Stimulated activated CD8-positive, alpha-beta memory T cell treated with anti-CD3 and anti-CD28 coated beads, Interleukin-7, amount 100 ng/mL, for 24 hours (primary cell): ENCODE results near the gene NMNAT2.
A peak's percentile ranks its signal among the peaks of the same experiment; 100 is the strongest.

Source experiments
- DNase-seq: peaks from one replicate; pipeline ENCODE4 v3.0.0-alpha.2; 2020; ENCODE audit warnings: low read depth

NMNAT2 gene

DNA sequence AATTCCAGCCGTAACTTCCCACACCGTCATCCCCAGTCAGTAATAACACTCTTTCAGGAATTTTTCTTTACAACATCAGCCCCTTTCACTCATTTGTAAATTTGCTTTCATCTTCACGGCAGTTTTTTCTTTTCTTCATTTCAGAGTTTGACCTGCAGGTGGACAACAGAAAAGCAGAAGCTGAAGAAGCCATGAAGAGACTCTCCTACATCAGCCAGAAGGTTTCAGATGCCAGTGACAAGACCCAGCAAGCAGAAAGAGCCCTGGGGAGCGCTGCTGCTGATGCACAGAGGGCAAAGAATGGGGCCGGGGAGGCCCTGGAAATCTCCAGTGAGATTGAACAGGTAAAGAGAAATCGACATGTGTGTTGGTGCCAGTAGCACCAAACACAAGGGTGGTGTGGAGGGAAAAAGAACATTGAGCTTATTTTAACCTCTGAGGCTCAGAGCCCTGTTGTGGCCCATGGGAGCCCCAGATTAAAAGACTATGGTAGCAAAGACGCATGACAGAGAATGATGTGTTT, 178.9 kb downstream of the NMNAT2 start:
- no peak for DNase-seq

- DNase-seq: no peak
These were observed 180.1 kb downstream of the NMNAT2 start for GRCh38 chr1:183238071-183238470.

GRCh38 chr1:183237046-183237445, 181.1 kb downstream of the NMNAT2 start:
- no peak for DNase-seq

GRCh38 chr1:183236158-183236725, 181.9 kb downstream of the NMNAT2 start:
- DNase-seq: no peak

GRCh38 chr1:183235503-183235902, 182.7 kb downstream of the NMNAT2 start:
- no peak for DNase-seq

DNA sequence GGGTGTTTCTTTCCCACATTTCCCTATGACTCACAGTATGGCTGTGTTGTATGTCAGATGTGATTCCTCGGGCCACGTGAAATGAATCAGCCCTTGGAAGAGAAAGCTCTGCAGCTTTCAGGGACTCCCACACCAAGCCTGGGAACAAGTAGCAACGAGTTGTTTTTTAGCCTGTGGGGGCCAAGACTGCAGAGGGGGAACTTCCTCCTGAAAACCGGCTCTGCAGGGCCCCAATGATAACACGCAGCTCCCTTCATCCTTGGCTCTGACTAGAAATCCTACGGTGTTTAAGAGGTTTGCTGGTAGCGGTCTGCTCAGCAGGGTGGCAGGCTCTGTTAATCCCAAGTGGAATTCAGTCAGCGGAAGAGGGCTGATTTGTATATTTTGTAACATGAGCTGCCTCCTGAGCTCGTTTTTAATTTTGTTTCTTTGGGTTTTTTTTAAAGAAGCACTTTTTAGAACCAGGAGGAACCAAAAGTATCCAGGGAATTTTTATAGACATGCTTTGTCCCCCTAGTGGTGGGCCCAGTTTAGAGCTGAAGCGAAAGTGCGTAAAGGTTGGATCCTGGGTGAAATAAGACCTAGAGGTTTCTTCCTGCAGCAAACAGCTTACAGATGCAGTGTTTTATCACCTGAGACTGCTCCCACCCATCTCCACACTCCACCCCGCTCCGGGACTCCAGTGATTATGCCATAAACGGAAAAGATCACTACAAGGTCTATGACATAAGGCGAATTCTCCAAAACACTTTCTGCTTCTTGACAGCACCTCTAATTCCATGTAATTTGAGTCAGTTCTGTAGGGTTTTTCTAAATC, 183.3 kb downstream of the NMNAT2 start:
- DNase-seq: no peak

DNA sequence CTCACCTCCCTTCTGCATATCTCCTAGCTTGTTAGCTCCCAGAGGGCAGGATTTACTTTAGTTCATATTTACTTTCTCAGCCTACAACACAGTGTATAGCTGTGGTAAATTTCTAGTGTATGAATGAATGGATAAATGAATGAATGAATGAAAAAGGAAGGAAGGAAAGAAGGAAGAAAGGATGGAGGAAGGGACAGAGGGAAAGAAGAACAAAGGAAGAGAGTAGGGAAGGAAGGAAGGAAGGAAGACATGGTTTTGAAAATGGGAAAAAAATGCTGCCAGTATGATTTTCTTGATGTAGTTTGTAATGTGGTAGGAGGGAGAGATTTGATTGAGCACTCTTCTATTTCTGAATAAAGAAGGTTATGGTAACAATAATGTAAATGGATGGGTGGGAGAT, 185.1 kb downstream of the NMNAT2 start:
- DNase-seq: no peak

GRCh38 chr1:183231545-183231944, 186.6 kb downstream of the NMNAT2 start:
- DNase-seq: no peak

DNA sequence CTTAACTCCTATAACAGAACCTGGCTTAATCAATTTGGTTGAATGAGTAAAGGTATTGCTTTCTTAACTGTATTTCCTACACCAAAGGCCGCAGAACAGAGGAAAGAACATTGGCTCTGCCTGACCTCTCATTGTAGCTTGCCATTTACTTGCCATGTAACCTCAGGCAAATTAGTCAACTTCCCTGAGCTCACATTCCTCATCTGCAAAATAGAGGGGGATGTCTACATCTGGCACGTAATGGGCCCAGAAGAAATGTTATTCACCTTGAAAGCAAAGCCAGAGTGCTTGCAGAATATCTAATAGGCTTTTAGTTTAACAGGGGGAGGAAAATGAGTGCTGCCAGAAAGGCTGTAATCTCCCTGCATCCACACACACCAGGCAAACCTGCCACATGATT, 187.8 kb downstream of the NMNAT2 start:
- DNase-seq: no peak

DNA sequence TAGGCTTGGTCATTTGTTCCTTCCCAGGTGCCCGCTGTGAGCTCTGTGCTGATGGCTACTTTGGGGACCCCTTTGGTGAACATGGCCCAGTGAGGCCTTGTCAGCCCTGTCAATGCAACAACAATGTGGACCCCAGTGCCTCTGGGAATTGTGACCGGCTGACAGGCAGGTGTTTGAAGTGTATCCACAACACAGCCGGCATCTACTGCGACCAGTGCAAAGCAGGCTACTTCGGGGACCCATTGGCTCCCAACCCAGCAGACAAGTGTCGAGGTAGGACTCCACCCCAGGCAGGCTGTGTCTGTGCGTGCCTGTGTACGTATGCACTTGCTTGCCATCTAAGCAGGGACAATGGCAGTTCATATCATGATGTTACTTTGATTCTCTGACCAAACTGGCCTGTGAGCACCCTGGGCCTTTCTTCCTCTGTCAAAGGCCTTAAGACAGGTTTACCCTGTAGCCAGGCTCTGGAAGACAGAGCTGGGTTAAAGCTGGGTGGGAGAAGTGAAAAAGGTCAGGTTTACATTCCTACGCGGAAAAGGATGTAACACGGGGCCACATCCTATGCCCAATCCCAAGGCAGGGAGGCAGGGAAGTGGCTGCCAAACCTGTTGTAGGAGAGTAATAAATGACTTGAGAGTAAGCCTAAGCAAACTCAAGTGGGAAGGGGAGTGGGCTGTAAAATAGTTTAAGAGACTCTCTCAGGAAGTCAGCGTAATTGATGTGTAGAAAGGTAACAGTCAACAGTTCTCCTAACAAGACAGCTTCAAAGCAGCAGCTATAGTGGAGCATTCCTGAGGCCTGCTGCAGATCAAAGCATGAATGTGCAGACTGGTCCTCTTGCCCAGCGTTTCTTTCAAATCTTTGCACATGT, 189.6 kb downstream of the NMNAT2 start:
- no peak for DNase-seq

DNA sequence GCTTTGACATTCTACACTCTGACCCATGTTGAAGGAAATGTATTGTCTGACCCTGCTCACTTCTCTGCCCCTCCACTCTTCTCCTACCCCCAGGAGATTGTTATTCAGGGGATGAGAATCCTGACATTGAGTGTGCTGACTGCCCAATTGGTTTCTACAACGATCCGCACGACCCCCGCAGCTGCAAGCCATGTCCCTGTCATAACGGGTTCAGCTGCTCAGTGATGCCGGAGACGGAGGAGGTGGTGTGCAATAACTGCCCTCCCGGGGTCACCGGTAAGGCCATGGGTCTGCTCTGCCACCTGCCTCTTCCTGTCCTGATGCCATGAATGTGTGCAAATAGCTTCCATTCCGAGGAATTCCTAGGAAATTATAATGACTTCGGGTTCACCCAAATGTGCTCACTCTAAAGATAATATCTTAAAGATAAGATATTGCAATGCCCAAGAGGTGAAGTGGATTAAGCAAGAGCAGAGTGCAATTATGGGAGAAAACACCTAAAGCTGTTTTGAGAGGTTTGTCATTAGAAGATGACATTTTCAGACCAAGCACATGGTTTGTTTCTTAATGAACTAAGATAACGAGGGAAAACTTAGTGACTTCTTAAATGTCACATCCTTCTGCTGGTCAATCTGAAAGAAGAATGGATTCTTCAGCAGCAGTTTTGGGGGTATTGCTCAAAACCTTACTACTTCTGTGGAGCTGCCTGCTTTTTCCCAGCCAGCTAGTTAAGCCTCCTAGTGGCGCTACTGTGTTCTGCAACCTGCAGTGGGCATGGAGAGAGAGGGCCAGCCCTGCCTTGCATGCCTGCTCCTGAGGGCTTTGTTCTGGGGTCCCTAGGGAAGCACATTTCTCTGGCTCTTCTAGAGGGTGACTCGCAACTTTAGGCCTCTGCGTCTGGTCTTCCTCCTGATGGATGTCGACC, 190.5 kb downstream of the NMNAT2 start:
- peak; percentile 6 for DNase-seq

DNA sequence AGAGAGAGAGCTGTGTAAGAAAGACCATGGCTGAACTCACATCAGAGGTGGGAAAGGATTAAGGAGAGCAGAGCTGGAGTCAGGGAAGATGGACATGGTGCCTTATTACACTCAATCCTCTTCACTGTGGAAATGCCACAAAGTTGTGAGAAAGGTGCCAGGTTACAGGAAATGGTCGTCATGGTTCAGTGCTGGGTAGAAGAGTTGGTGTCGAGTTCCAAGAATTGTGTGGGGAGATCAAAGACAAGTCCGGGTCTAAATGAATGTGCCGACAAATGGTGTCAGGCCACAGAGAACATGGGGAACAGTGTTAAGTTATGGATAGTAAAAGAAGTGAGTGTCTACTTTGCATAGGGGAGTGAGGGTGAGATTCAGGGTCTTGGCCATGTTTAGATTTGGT, 191.2 kb downstream of the NMNAT2 start:
- DNase-seq: no peak

- no peak for DNase-seq
These were observed 191.8 kb downstream of the NMNAT2 start for GRCh38 chr1:183226361-183226760.

- DNase-seq: no peak
These were observed 194.7 kb downstream of the NMNAT2 start for GRCh38 chr1:183223467-183223866.

DNA sequence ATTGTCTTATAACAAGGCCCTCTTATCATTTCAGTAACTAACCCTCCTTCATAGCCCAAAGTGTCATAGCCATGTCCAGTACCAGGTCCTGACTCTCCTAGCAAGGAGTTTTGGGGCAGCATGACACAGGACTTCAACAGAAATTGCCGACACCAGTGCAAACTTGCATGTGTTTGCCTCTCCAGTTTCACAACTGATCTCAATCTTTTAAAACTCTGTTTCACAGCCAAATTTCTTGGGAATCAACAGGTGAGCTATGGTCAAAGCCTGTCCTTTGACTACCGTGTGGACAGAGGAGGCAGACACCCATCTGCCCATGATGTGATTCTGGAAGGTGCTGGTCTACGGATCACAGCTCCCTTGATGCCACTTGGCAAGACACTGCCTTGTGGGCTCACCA, 195.3 kb downstream of the NMNAT2 start:
- no peak for DNase-seq

GRCh38 chr1:183219616-183220009, 198.6 kb downstream of the NMNAT2 start:
- DNase-seq: no peak

DNA sequence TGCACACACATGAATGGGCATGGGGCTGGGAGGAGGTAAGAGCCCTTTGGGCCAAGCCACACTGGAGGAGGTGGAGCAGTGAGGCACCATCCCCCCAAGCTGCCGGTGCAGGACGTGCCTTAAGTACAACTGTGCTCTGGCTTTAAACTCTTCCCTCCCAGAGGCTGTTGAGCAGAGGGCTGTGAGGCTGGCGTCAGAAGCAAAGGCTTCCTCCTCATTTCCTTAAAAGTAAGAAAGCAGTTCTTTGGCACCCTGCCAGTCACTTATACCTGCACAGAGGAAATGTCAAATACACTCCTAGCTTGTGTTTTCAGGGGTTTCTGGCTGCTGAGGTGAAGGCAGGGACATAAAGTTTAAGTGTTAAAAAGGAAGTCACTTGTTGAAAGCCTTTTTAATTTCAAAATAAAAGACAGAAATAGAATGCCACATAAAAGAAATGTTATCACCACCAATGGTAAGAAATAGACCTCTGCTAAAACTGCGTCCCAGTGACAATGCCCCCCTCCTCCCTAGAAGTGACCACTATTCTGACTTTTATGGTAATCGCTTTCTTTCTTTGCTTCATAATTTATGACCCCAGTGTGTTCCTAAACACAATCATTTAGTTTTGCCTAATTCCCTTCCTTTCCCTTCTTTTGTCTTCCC, 199.1 kb downstream of the NMNAT2 start:
- DNase-seq: no peak

DNA sequence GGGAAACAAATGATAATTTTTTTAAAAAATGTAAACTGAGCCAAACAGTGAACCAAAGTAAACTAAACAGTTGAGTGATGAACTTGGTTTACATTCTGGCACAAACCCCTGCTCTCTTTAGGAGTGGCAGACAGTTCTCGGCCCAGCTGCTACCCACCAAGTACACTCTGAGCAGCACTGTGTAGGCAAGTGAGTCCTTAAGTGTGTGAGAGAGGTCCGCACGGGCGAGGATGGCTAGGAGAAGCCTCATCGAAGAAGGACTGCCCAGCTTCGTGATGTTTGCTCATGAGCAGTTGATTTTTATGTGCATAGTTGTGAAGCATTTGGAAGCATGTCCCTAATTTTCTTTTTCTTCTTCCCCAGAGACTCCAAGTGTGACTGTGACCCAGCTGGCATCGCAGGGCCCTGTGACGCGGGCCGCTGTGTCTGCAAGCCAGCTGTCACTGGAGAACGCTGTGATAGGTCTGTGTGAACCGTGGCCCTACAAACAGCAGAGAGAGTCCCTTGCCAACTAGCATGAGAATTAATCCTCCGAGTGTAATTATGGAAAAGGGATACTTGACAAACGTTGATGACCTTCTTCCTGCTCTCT, 200.1 kb downstream of the NMNAT2 start:
- no peak for DNase-seq

DNA sequence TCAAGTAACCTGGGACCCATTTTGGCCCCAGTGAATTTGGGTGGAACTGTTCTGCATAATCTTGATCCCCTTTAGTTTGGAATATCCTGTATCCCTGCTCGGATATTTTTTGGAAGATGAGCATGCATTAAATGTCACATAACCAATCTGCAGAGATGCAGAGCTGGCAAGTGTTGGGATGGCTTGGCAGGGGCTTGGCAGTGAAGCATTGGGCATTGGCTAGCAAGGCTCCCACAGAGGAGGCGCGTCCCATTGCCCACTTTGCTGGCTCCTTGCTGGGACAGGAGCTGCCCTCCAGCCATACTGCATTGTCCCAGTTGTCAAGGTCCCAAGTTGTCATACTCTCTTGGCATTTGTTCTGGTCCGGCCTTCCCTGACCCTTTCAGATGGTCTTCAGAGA, 202.2 kb downstream of the NMNAT2 start:
- no peak for DNase-seq

DNA sequence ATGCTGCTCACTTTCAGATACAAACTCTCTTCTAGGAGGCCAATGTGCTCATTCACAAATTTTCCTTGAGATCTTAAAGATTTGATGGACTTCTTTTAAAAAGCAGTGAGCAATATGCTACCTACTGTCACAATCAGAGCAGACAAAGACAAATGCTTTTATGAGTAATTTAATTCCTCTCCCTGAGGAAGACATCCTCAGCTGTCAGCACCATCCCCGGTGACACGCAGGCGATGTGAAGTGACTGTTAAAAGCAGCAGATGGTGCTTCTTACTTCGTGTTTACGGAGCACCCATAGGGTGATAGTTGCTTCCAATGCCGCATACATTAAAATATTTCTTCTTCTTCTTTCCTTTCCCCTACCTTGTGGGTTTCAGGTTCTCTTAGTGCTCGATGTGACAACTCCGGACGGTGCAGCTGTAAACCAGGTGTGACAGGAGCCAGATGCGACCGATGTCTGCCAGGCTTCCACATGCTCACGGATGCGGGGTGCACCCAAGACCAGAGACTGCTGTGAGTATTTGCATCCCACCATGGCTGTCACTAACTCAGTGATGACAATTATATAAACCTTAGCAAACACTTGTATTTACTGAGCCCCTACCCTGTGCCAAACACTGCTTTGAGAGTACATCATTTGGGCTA, 203.0 kb downstream of the NMNAT2 start:
- no peak for DNase-seq
